ENCODE measurements around the gene TEX29.

TEX29 gene

DNA sequence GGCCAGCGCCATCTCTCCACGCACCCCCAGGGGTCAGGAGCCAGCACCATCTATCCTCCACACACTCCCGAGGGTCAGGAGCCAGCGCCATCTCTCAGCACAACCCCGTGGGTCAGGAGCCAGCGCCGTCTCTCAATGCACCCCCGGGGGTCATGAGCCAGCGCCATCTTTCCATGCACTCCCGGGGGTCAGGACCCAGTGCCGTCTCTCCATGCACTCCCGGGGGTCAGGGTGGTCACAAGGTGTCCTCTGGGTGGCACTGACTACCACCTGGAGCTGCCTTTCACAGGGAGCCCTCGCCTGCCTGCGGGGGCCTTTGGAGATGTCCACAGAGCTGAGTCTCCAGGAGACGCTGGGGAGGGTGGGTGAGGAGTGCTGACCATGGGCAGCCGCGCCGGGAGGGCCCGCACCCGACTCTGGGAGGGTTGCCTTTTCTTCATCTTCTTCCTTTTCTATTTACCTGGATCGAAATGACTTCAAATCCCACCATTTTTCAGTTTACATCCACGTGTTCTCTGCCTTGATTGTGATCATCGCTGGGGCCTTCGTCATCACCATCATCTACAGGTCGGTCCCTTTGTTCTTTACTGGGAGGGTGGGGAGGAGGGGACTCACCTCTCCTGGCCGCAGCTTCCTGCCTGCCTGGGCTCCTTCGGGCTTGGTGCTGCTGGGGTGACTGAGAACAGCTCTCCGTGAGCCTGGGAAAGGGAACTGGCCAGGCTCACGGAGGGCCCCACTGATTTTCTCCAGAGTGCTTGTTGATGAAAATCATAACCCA is 19.1 kb downstream of the TEX29 start:
- Histone ChIP-seq H3K9me3 (ENCODE audit: control insufficient read depth in 2 of 2, low read length in 2 of 2) (no peaks in the 10 kb centered on the region), H3K4me1 (ENCODE audit: control insufficient read depth in 2 of 2, insufficient read depth in 2 of 2, low read length in 2 of 2) (no peaks in the 10 kb centered on the region), H3K27ac (ENCODE audit: low read depth in 2 of 2, low read length in 2 of 2) (no peak overlapping the region), H3K27me3 (ENCODE audit: control insufficient read depth in 2 of 2, insufficient read depth in 2 of 2, low read length in 2 of 2) (no peaks in the 10 kb centered on the region), H3K36me3 (ENCODE audit: control insufficient read depth in 2 of 2, insufficient read depth in 2 of 2, low read length in 2 of 2) (no peaks in the 10 kb centered on the region), H3K9ac (ENCODE audit: low read depth in 1 of 2, low read length in 2 of 2) (no peak overlapping the region), H3K4me3 (ENCODE audit: low read length in 2 of 2) (no peak overlapping the region)

DNA sequence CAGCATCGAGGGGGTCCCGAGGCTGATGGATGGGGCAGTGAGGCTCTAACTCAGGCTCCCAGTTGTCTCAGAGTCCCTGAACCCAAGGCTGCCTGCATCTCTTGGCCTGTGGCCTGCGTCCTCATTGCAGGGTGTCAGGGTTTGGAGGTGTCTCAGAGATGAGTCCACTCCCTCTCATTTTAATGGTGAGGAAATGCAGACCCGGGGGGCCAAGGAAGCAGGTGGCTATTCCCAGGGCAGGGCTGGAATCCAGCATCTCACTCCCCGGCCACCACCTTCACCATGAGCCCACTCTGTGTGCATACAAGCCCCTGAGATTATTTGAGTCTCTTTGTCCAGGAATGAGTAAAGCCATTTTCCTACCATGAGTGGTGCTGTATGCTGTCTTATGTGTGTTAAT is 21.4 kb downstream of the TEX29 start:
- H3K9ac ChIP-seq (ENCODE audit: low read depth in 1 of 2, low read length in 2 of 2) = no peak overlapping the region
- no peaks in the 10 kb centered on the region for H3K36me3 ChIP-seq (ENCODE audit: control insufficient read depth in 2 of 2, insufficient read depth in 2 of 2, low read length in 2 of 2)
- H3K27me3 ChIP-seq (ENCODE audit: control insufficient read depth in 2 of 2, insufficient read depth in 2 of 2, low read length in 2 of 2) = no peaks in the 10 kb centered on the region
- no peaks in the 10 kb centered on the region for H3K4me1 ChIP-seq (ENCODE audit: control insufficient read depth in 2 of 2, insufficient read depth in 2 of 2, low read length in 2 of 2)
- no peaks in the 10 kb centered on the region for H3K9me3 ChIP-seq (ENCODE audit: control insufficient read depth in 2 of 2, low read length in 2 of 2)
- no peak overlapping the region for H3K27ac ChIP-seq (ENCODE audit: low read depth in 2 of 2, low read length in 2 of 2)
- no peak overlapping the region for H3K4me3 ChIP-seq (ENCODE audit: low read length in 2 of 2)

DNA sequence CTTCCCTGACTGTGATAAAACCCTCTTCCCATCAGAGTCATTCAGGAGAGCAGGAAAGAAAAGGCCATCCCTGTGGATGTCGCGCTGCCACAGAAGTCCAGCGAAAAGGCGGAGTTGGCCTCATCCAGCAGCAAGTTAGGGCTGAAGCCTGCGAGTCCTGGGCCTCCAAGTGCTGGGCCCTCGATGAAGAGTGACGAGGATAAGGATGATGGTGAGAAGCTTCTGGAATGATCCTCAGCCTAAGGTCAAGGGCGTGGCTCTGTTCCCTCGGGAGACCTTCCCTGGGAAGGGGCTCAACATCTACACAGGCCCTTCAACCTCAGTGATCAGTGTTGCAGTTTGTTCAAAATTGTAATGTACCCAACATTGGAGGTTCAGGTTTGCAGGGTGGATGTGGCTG is 22.3 kb downstream of the TEX29 start:
- Histone ChIP-seq H3K4me1 (ENCODE audit: control insufficient read depth in 2 of 2, insufficient read depth in 2 of 2, low read length in 2 of 2) (no peaks in the 10 kb centered on the region), H3K4me3 (ENCODE audit: low read length in 2 of 2) (no peak overlapping the region), H3K36me3 (ENCODE audit: control insufficient read depth in 2 of 2, insufficient read depth in 2 of 2, low read length in 2 of 2) (no peaks in the 10 kb centered on the region), H3K9ac (ENCODE audit: low read depth in 1 of 2, low read length in 2 of 2) (no peak overlapping the region), H3K27me3 (ENCODE audit: control insufficient read depth in 2 of 2, insufficient read depth in 2 of 2, low read length in 2 of 2) (no peaks in the 10 kb centered on the region), H3K27ac (ENCODE audit: low read depth in 2 of 2, low read length in 2 of 2) (no peak overlapping the region), H3K9me3 (ENCODE audit: control insufficient read depth in 2 of 2, low read length in 2 of 2) (no peaks in the 10 kb centered on the region)

DNA sequence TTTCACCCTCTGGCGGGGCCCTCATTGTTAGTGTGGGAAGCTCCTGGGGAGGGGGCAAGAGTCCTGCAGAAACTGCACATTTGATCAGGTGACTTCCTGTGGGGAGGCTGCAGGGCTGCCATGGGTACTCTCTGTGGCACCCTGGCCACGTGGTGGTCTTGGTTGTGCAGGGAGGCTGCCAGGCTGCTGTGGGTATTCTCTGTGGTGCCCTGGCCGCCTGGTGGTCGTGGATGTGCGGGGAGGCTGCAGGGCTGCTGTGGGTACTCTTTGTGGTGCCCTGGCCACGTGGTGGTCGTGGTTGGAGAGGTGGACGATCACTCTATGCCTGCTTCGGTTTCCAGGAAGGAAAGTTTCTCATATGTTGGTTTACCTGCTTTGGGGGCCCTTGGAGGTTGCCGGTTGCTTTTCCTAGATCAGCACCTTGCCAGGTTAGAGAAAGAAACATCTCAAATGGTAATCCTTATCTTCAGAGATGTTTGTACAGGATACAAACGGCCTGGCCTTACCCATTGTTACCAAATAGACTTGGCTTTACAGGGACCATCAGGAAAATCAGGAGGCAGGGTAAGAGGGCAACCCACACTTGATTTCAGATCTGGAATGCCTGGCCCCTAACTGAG is 22.9 kb downstream of the TEX29 start:
- no peaks in the 10 kb centered on the region for H3K9me3 ChIP-seq (ENCODE audit: control insufficient read depth in 2 of 2, low read length in 2 of 2)
- H3K36me3 ChIP-seq (ENCODE audit: control insufficient read depth in 2 of 2, insufficient read depth in 2 of 2, low read length in 2 of 2) = no peaks in the 10 kb centered on the region

DNA sequence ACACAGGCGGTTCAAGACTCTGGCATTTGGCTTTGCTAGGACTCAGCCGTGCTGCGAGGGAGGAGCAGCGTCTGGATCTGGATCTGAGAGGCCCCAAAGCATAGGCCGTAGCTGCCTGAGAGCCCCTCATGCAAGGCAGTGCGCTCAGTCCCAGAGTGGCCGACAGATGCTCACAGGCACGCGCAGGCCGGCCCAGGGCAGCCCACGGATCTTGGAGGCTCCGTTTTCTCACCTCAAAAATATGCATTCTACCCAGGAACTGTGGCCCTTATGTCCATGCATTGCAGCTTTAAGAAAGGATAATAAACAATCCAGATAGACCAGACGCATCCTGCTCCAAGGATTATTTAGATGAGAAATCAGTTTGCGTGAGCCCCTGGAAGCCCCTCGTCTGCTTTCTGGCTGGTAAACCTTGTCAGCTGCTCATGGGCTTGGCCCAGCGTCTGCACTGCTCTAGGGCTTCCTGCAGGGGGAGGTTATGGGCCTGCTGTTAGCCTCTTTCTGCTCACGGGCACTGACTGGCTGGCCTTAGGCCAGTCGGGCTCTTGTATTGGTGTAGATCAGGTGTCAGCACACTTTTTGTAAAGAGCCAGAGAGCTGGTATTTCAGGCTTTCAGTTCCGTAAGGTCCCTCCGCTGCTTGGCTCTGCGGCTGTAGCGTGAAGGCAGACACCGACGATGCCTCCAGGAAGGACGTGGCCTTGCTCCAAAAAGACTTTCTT is 24.2 kb downstream of the TEX29 start:
- Histone ChIP-seq H3K36me3 (ENCODE audit: control insufficient read depth in 2 of 2, insufficient read depth in 2 of 2, low read length in 2 of 2) (no peaks in the 10 kb centered on the region), H3K27ac (ENCODE audit: low read depth in 2 of 2, low read length in 2 of 2) (no peak overlapping the region), H3K27me3 (ENCODE audit: control insufficient read depth in 2 of 2, insufficient read depth in 2 of 2, low read length in 2 of 2) (no peaks in the 10 kb centered on the region), H3K4me1 (ENCODE audit: control insufficient read depth in 2 of 2, insufficient read depth in 2 of 2, low read length in 2 of 2) (no peaks in the 10 kb centered on the region), H3K9me3 (ENCODE audit: control insufficient read depth in 2 of 2, low read length in 2 of 2) (no peaks in the 10 kb centered on the region), H3K4me3 (ENCODE audit: low read length in 2 of 2) (no peak overlapping the region), H3K9ac (ENCODE audit: low read depth in 1 of 2, low read length in 2 of 2) (no peak overlapping the region)

More for the DNA sequence above, 22.9 kb downstream of the TEX29 start:
- Histone ChIP-seq H3K4me3 (ENCODE audit: low read length in 2 of 2) (no peak overlapping the region), H3K27ac (ENCODE audit: low read depth in 2 of 2, low read length in 2 of 2) (no peak overlapping the region), H3K4me1 (ENCODE audit: control insufficient read depth in 2 of 2, insufficient read depth in 2 of 2, low read length in 2 of 2) (no peaks in the 10 kb centered on the region), H3K27me3 (ENCODE audit: control insufficient read depth in 2 of 2, insufficient read depth in 2 of 2, low read length in 2 of 2) (no peaks in the 10 kb centered on the region), H3K9ac (ENCODE audit: low read depth in 1 of 2, low read length in 2 of 2) (no peak overlapping the region)

DNA sequence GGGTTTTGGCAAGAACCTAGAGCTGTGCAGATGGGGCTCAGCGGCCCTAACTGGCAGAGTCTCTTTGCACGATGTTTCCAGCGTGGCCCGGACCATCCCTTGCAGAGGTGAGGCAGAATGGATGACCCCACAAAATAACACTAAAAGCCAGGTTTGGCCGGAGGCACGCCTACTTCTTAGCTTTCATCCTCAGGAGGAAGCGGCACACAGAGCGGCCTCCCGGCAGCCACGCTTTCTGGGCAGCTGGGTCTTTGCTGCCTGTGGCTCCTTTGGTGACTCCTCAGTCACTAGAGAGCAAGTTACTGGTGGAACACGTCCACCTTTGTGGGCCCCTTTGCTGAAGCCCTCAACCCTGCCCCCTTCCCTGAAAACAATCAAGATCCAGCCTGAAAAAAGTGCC is 25.2 kb downstream of the TEX29 start:
- H3K9ac ChIP-seq (ENCODE audit: low read depth in 1 of 2, low read length in 2 of 2) = no peak overlapping the region
- H3K4me1 ChIP-seq (ENCODE audit: control insufficient read depth in 2 of 2, insufficient read depth in 2 of 2, low read length in 2 of 2) = no peaks in the 10 kb centered on the region
- H3K36me3 ChIP-seq (ENCODE audit: control insufficient read depth in 2 of 2, insufficient read depth in 2 of 2, low read length in 2 of 2) = no peaks in the 10 kb centered on the region
- H3K27ac ChIP-seq (ENCODE audit: low read depth in 2 of 2, low read length in 2 of 2) = no peak overlapping the region
- H3K27me3 ChIP-seq (ENCODE audit: control insufficient read depth in 2 of 2, insufficient read depth in 2 of 2, low read length in 2 of 2) = no peaks in the 10 kb centered on the region
- no peak overlapping the region for H3K4me3 ChIP-seq (ENCODE audit: low read length in 2 of 2)
- H3K9me3 ChIP-seq (ENCODE audit: control insufficient read depth in 2 of 2, low read length in 2 of 2) = no peaks in the 10 kb centered on the region

DNA sequence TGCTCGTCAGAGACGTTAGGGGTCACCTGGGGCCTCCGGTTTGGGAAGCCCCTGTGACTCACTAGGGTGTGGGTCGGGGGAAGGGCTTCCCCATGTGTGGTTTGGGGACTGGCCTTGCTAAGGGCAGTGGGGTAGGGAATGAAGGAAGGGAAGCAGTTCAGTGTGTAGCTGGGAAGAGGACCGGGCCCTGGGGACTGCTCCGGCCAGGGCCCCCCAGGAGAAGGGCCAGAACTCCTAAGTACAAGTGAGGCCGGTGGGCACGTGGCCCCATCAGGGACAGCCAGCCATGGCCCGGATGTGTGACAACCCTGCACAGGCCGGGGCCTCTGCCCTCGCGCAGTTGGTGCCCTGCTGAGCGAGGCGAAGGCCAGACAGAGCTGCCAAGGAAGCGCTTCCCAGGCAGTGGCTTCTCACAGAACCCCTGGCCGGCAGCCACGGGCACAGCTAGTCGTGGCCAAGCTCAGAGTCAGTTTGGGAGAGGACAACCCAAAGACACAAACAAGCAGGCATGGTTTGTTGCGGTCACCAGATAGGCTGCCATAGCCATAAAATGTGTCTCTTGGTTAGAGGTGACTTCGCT is 25.7 kb downstream of the TEX29 start:
- Histone ChIP-seq H3K27ac (ENCODE audit: low read depth in 2 of 2, low read length in 2 of 2) (no peak overlapping the region), H3K4me1 (ENCODE audit: control insufficient read depth in 2 of 2, insufficient read depth in 2 of 2, low read length in 2 of 2) (no peaks in the 10 kb centered on the region), H3K4me3 (ENCODE audit: low read length in 2 of 2) (no peak overlapping the region), H3K9me3 (ENCODE audit: control insufficient read depth in 2 of 2, low read length in 2 of 2) (no peaks in the 10 kb centered on the region), H3K36me3 (ENCODE audit: control insufficient read depth in 2 of 2, insufficient read depth in 2 of 2, low read length in 2 of 2) (no peaks in the 10 kb centered on the region), H3K27me3 (ENCODE audit: control insufficient read depth in 2 of 2, insufficient read depth in 2 of 2, low read length in 2 of 2) (no peaks in the 10 kb centered on the region), H3K9ac (ENCODE audit: low read depth in 1 of 2, low read length in 2 of 2) (no peak overlapping the region)

DNA sequence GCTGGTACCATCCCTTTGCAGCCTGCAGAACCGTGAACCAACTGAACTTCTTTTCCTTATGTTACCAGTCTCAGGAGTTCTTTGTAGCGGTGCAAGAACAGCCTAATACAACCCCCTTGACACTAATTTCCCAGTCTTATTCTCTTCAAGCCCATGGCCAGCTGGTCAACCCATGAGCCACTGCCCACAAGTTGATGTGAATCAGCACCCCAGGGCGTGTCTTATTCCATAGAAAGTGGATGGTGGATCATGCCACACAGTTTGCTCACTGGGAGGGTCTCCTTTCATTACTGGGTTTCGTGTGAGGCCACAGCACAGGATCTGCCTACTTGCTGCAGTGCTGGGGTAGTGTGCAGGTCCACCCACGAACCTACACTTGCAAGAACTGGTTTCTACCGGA is 27.0 kb downstream of the TEX29 start:
- no peaks in the 10 kb centered on the region for H3K9me3 ChIP-seq (ENCODE audit: control insufficient read depth in 2 of 2, low read length in 2 of 2)
- no peak overlapping the region for H3K4me3 ChIP-seq (ENCODE audit: low read length in 2 of 2)
- no peaks in the 10 kb centered on the region for H3K27me3 ChIP-seq (ENCODE audit: control insufficient read depth in 2 of 2, insufficient read depth in 2 of 2, low read length in 2 of 2)
- no peak overlapping the region for H3K9ac ChIP-seq (ENCODE audit: low read depth in 1 of 2, low read length in 2 of 2)
- no peaks in the 10 kb centered on the region for H3K36me3 ChIP-seq (ENCODE audit: control insufficient read depth in 2 of 2, insufficient read depth in 2 of 2, low read length in 2 of 2)
- H3K4me1 ChIP-seq (ENCODE audit: control insufficient read depth in 2 of 2, insufficient read depth in 2 of 2, low read length in 2 of 2) = no peaks in the 10 kb centered on the region
- H3K27ac ChIP-seq (ENCODE audit: low read depth in 2 of 2, low read length in 2 of 2) = no peak overlapping the region

DNA sequence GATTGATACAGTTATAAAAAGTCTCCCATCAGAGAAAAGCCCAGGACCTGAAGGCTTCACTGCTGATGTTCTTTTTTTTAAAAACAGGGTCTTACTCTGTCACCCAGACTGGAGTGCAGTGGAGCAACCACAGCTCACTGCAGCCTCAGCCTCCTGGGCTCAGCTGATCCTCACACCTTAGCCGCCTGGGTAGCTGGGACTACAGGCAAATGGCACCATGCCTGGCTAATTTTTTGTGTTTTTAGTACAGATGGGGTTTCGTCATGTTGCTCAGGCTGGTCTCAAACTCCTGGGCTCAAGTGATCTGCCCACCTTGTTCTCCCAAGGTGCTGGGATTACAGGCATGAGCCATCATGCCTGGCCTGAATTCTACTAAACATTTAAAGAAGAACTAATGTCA is 33.1 kb downstream of the TEX29 start:
- Histone ChIP-seq H3K27me3 (ENCODE audit: control insufficient read depth in 2 of 2, insufficient read depth in 2 of 2, low read length in 2 of 2) (no peaks in the 10 kb centered on the region), H3K36me3 (ENCODE audit: control insufficient read depth in 2 of 2, insufficient read depth in 2 of 2, low read length in 2 of 2) (no peaks in the 10 kb centered on the region), H3K4me1 (ENCODE audit: control insufficient read depth in 2 of 2, insufficient read depth in 2 of 2, low read length in 2 of 2) (no peaks in the 10 kb centered on the region), H3K4me3 (ENCODE audit: low read length in 2 of 2) (no peak overlapping the region), H3K9me3 (ENCODE audit: control insufficient read depth in 2 of 2, low read length in 2 of 2) (no peaks in the 10 kb centered on the region), H3K27ac (ENCODE audit: low read depth in 2 of 2, low read length in 2 of 2) (no peak overlapping the region), H3K9ac (ENCODE audit: low read depth in 1 of 2, low read length in 2 of 2) (no peak overlapping the region)

DNA sequence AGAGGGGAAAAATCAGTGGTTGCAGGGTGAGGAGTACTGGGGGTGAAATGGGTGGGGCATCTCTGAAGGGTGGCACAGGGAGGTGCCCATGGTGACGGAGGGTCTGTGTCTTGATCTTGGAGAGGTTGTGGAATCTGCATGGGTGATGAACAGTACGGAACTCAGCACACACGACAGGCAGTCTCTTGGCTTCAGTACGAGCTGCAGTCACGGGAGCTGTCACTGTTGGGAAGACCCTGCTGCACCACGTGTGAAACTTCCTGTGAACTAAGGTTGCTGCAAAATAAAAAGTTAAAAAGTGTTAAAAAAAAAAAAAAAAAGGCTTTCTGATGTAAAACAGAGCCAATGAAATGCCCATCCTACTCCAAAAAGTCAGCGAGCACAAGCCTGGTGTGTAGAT is 34.3 kb downstream of the TEX29 start:
- Histone ChIP-seq H3K27ac (ENCODE audit: low read depth in 2 of 2, low read length in 2 of 2) (no peak overlapping the region), H3K9ac (ENCODE audit: low read depth in 1 of 2, low read length in 2 of 2) (no peak overlapping the region), H3K27me3 (ENCODE audit: control insufficient read depth in 2 of 2, insufficient read depth in 2 of 2, low read length in 2 of 2) (no peaks in the 10 kb centered on the region), H3K4me3 (ENCODE audit: low read length in 2 of 2) (no peak overlapping the region), H3K4me1 (ENCODE audit: control insufficient read depth in 2 of 2, insufficient read depth in 2 of 2, low read length in 2 of 2) (no peaks in the 10 kb centered on the region), H3K36me3 (ENCODE audit: control insufficient read depth in 2 of 2, insufficient read depth in 2 of 2, low read length in 2 of 2) (no peaks in the 10 kb centered on the region), H3K9me3 (ENCODE audit: control insufficient read depth in 2 of 2, low read length in 2 of 2) (no peaks in the 10 kb centered on the region)
